HG03575 (cell line): ENCODE measurements around the gene MBD3L4.
"Not testable (repeated sequence)": the region's sequence is repeated elsewhere in the genome, so short reads cannot be mapped to it uniquely, and the experiment has no call there.

Source experiments
- ATAC-seq: cut with Tn5 transposase; IDR thresholded peaks from one replicate; pipeline ENCODE4 v1.9.1; 2021; ENCODE audit not compliant: unreplicated experiment, insufficient number of reproducible peaks, low FRiP score; ENCODE audit errors: extremely low read depth

MBD3L4 gene

GRCh38 chr19:7054635-7055368, 14.8 kb upstream of the MBD3L4 start:
- ATAC-seq, result not testable (repeated sequence)

GRCh38 chr19:7052896-7053295, 12.9 kb upstream of the MBD3L4 start:
- not testable (repeated sequence) for ATAC-seq

GRCh38 chr19:7051421-7051820, 11.4 kb upstream of the MBD3L4 start:
- ATAC-seq, result not testable (repeated sequence)

GRCh38 chr19:7049021-7049420, 9.0 kb upstream of the MBD3L4 start, which contains the start of gene MBD3L2:
Gene MBD3L2, plus strand, starts transcription at chr19:7049321. Its CDS starts 53 bp downstream, at chr19:7049374.
- not testable (repeated sequence) for ATAC-seq

GRCh38 chr19:7041563-7041962, 1.6 kb upstream of the MBD3L4 start:
- not testable (repeated sequence) for ATAC-seq

- ATAC-seq, result not testable (repeated sequence)
Observed at GRCh38 chr19:7030278-7030677, 9.7 kb downstream of the MBD3L4 start, which contains the start of gene MBD3L5. Gene MBD3L5, plus strand, starts transcription at chr19:7030578. Its CDS starts 34 bp downstream, at chr19:7030612.

GRCh38 chr19:7028790-7029189, 11.2 kb downstream of the MBD3L4 start:
- not testable (repeated sequence) for ATAC-seq

GRCh38 chr19:7021331-7021730, 18.6 kb downstream of the MBD3L4 start, which contains the start of gene MBD3L2B:
Gene MBD3L2B, minus strand, starts transcription at chr19:7021431. Its CDS starts 34 bp downstream, at chr19:7021397.
- ATAC-seq, result not testable (repeated sequence)

- ATAC-seq, result no peak
Observed at GRCh38 chr19:7018828-7019227, 21.2 kb downstream of the MBD3L4 start.

GRCh38 chr19:7013678-7014077, 26.3 kb downstream of the MBD3L4 start:
- no peak for ATAC-seq

GRCh38 chr19:7010722-7011593, 29.0 kb downstream of the MBD3L4 start:
- ATAC-seq, result no peak

GRCh38 chr19:7007859-7008258, 32.1 kb downstream of the MBD3L4 start:
- no peak for ATAC-seq

- no peak for ATAC-seq
Observed at GRCh38 chr19:7006135-7006704, 33.8 kb downstream of the MBD3L4 start.

GRCh38 chr19:7004313-7004931, 35.6 kb downstream of the MBD3L4 start:
- ATAC-seq, result no peak

- no peak for ATAC-seq
Observed at GRCh38 chr19:7000816-7001215, 39.2 kb downstream of the MBD3L4 start.

GRCh38 chr19:7000333-7000732, 39.6 kb downstream of the MBD3L4 start:
- no peak for ATAC-seq

GRCh38 chr19:6999933-7000332, 40.0 kb downstream of the MBD3L4 start:
- no peak for ATAC-seq

- no peak for ATAC-seq
Observed at GRCh38 chr19:6997679-6998445, 42.1 kb downstream of the MBD3L4 start.
